Gastrocnemius medialis (tissue), 4 donors: ENCODE results near the gene ATP1A2. TPM values are rescaled to one million over a fixed set of nuclear protein-coding genes. Genes with fewer than 3 reads are reported as not detected.

Source experiments
- ATAC-seq, 2 donors: fragments of 150-250 bp; one replicate each; pipeline ENCODE4 v1.9.1; 2016
- DNase-seq, 2 donors: peaks; one replicate each; pipeline ENCODE4 v3.0.0-alpha.2; 2019
- H3K27ac ChIP-seq, 4 donors: fragments of 200-600 bp; sonication (generic); 1 replicate in 1 of 4; 2 replicates in 3 of 4; pipeline ENCODE4 v1.5.1; 2016 to 2018; ENCODE audit warnings: mild to moderate bottlenecking in 2 of 4, moderate library complexity in 1 of 4
- H3K27me3 ChIP-seq, 3 donors: fragments of 200-600 bp; sonication (generic) in 2 of 3; 1 replicate in 1 of 3; 2 replicates in 2 of 3; pipeline versions ENCODE4 v1.5.1 to v1.6.0; 2016 to 2019; ENCODE audit warnings: mild to moderate bottlenecking in 1 of 3, moderate library complexity in 1 of 3
- H3K36me3 ChIP-seq, 2 donors: fragments of 200-600 bp; sonication (generic) in 1 of 2; one replicate each; pipeline ENCODE4 v1.5.1; 2017 to 2018
- H3K4me1 ChIP-seq, 2 donors: fragments of 200-600 bp; sonication (generic) in 1 of 2; one replicate each; pipeline ENCODE4 v1.5.1; 2016 to 2017; ENCODE audit warnings: mild to moderate bottlenecking in 2 of 2
- H3K4me3 ChIP-seq, 4 donors: fragments of 200-600 bp; sonication (generic) in 3 of 4; 1 replicate in 1 of 4; 2 replicates in 3 of 4; pipeline ENCODE4 v1.5.1; 2016 to 2019; ENCODE audit warnings: mild to moderate bottlenecking in 2 of 4
- H3K9me3 ChIP-seq, 3 donors: fragments of 200-600 bp; sonication (generic) in 2 of 3; 1 replicate in 1 of 3; 2 replicates in 2 of 3; pipeline ENCODE4 v1.5.1; 2016 to 2019
- POLR2A ChIP-seq, 2 donors: fragments of 450-650 bp; IDR thresholded peaks; one replicate each; pipeline ENCODE4 v1.6.1; 2017; ENCODE audit warnings: antibody characterized with exemption in 2 of 2, mild to moderate bottlenecking in 2 of 2, moderate library complexity in 2 of 2
- in situ Hi-C, 4 donors: fragments of 200-750 bp; cut with MboI; loops; one replicate each; pipeline versions ENCODE4 v1.15.0 to v1.8.0; 2017; ENCODE audit warnings: low sequenced_read_pairs in 4 of 4
- intact Hi-C: fragments of 100-400 bp; cut with DNase I; formaldehyde crosslinking; loops from one replicate; pipeline ENCODE4 v1.15.1; 2023; ENCODE audit warnings: low total_unique reads
- total RNA-seq, 4 donors: library from RNA; depleted of rRNA; stranded (reverse); fragments of >200 nt; gene quantifications; one replicate each; pipeline versions ENCODE4 v1.1.0 to v1.2.3, GENCODE V29; 2016
- TF ChIP-seq, protein P1 (sequence below), 5 experiments: fragments of 450-650 bp in 3 of 5; fragments of 200-600 bp in 2 of 5; sonication (generic) in 2 of 5; IDR thresholded peaks in 4 of 5; conservative IDR thresholded peaks in 1 of 5; 1 replicate in 4 of 5; 2 replicates in 1 of 5; pipeline ENCODE4 v1.5.1; 2016 to 2019; ENCODE audit warnings: antibody characterized with exemption in 5 of 5, mild to moderate bottlenecking in 3 of 5, moderate library complexity in 3 of 5

ATP1A2 gene
- total RNA-seq, 4 donors from 2014 or later: 281 to 710 (median 413) TPM

- H3K36me3 ChIP-seq: peaks cover 0 to 6% of the 10 kb centered on the region in 2 donors
- in situ Hi-C loops (loop anchor here in 2 of 4 donors (10.0 to 25.0 kb wide), 3 partner anchors 162 to 270 kb away; partner anchors contain the start of genes NHLH1 (in 2 of the 2) and PEX19 (in 1 of the 2)), intact Hi-C loops (no loop called here)
Observed at GRCh38 chr1:160092366-160093068, 23.0 kb upstream of the ATP1A2 start.

GRCh38 chr1:160093069-160093395 lies 22.5 kb upstream of the ATP1A2 start:
- TF ChIP-seq, protein P1, sequence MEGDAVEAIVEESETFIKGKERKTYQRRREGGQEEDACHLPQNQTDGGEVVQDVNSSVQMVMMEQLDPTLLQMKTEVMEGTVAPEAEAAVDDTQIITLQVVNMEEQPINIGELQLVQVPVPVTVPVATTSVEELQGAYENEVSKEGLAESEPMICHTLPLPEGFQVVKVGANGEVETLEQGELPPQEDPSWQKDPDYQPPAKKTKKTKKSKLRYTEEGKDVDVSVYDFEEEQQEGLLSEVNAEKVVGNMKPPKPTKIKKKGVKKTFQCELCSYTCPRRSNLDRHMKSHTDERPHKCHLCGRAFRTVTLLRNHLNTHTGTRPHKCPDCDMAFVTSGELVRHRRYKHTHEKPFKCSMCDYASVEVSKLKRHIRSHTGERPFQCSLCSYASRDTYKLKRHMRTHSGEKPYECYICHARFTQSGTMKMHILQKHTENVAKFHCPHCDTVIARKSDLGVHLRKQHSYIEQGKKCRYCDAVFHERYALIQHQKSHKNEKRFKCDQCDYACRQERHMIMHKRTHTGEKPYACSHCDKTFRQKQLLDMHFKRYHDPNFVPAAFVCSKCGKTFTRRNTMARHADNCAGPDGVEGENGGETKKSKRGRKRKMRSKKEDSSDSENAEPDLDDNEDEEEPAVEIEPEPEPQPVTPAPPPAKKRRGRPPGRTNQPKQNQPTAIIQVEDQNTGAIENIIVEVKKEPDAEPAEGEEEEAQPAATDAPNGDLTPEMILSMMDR (IDR thresholded peaks at IDR 0.05 in 4 of 5, conservative IDR thresholded peaks at IDR 0.05 in 1 of 5): no peak
- TF ChIP-seq POLR2A (IDR thresholded peaks at IDR 0.05): no peak
- in situ Hi-C loops (loop anchor here in 2 of 4 donors (10.0 to 25.0 kb wide), 3 partner anchors 162 to 269 kb away; partner anchors contain the start of genes NHLH1 (in 2 of the 2) and PEX19 (in 1 of the 2)), intact Hi-C loops (no loop called here)
- Histone ChIP-seq H3K27me3 (no peaks in the 10 kb centered on the region), H3K4me1 (peaks cover 13 to 17% of the 10 kb centered on the region in 2 donors), H3K9me3 (no peaks in the 10 kb centered on the region), H3K27ac (no peak overlapping the region), H3K36me3 (peaks cover 0 to 6% of the 10 kb centered on the region in 2 donors), H3K4me3 (no peak overlapping the region)
- ATAC-seq: no peak
- DNase-seq: no peak

More at GRCh38 chr1:160092366-160093068, 23.0 kb upstream of the ATP1A2 start:
- Histone ChIP-seq H3K27me3 (no peaks in the 10 kb centered on the region), H3K27ac (no peak overlapping the region), H3K4me1 (peaks cover 8 to 11% of the 10 kb centered on the region in 2 donors), H3K9me3 (no peaks in the 10 kb centered on the region), H3K4me3 (no peak overlapping the region)
- no peak for ATAC-seq
- DNase-seq: no peak
- TF ChIP-seq POLR2A (IDR thresholded peaks at IDR 0.05): no peak

- H3K4me1 ChIP-seq: peaks cover 16 to 18% of the 10 kb centered on the region in 2 donors
- H3K27me3 ChIP-seq: no peaks in the 10 kb centered on the region
- H3K4me3 ChIP-seq: no peak overlapping the region
- TF ChIP-seq, protein P1 (IDR thresholded peaks at IDR 0.05 in 4 of 5, conservative IDR thresholded peaks at IDR 0.05 in 1 of 5): no peak
- no peak for TF ChIP-seq POLR2A (IDR thresholded peaks at IDR 0.05)
- H3K36me3 ChIP-seq: peaks cover 0 to 6% of the 10 kb centered on the region in 2 donors
- DNase-seq (no peak), ATAC-seq (no peak)
- no peaks in the 10 kb centered on the region for H3K9me3 ChIP-seq
- in situ Hi-C loops: loop anchor here in 2 of 4 donors (10.0 to 25.0 kb wide), 3 partner anchors 161 to 269 kb away; partner anchors contain the start of genes NHLH1 (in 2 of the 2) and PEX19 (in 1 of the 2)
- intact Hi-C loops: no loop called here
- H3K27ac ChIP-seq: no peak overlapping the region
Observed at GRCh38 chr1:160093624-160094290, 21.8 kb upstream of the ATP1A2 start.

- intact Hi-C loops: no loop called here
- no peak for ATAC-seq
- no peaks in the 10 kb centered on the region for H3K9me3 ChIP-seq
- no peak overlapping the region for H3K4me3 ChIP-seq
- H3K27ac ChIP-seq: no peak overlapping the region
- peaks cover 19% of the 10 kb centered on the region in 2 donors for H3K4me1 ChIP-seq
- in situ Hi-C loops: loop anchor here in 2 of 4 donors (10.0 to 25.0 kb wide), 3 partner anchors 161 to 268 kb away; partner anchors contain the start of genes NHLH1 (in 2 of the 2) and PEX19 (in 1 of the 2)
- no peak for TF ChIP-seq POLR2A (IDR thresholded peaks at IDR 0.05)
- TF ChIP-seq, protein P1 (IDR thresholded peaks at IDR 0.05 in 4 of 5, conservative IDR thresholded peaks at IDR 0.05 in 1 of 5): no peak
- peaks cover 0 to 6% of the 10 kb centered on the region in 2 donors for H3K36me3 ChIP-seq
- no peak for DNase-seq
- H3K27me3 ChIP-seq: no peaks in the 10 kb centered on the region
Observed at GRCh38 chr1:160094291-160094625, 21.3 kb upstream of the ATP1A2 start.

GRCh38 chr1:160094806-160095205 lies 20.8 kb upstream of the ATP1A2 start:
- H3K4me3 ChIP-seq: no peak overlapping the region
- peaks cover 0 to 6% of the 10 kb centered on the region in 2 donors for H3K36me3 ChIP-seq
- in situ Hi-C loops: loop anchor here in 2 of 4 donors (10.0 to 25.0 kb wide), 3 partner anchors 160 to 267 kb away; partner anchors contain the start of genes NHLH1 (in 2 of the 2) and PEX19 (in 1 of the 2)
- no peak for DNase-seq
- intact Hi-C loops: loop anchor here (5.0 kb wide), 1 partner anchor 247 kb away; the partner anchor contains the start of genes COPA and NCSTN
- no peak overlapping the region for H3K27ac ChIP-seq
- no peaks in the 10 kb centered on the region for H3K27me3 ChIP-seq
- no peak for TF ChIP-seq POLR2A (IDR thresholded peaks at IDR 0.05)
- TF ChIP-seq, protein P1 (IDR thresholded peaks at IDR 0.05 in 4 of 5, conservative IDR thresholded peaks at IDR 0.05 in 1 of 5): no peak
- peaks cover 20 to 23% of the 10 kb centered on the region in 2 donors for H3K4me1 ChIP-seq
- no peak for ATAC-seq
- no peaks in the 10 kb centered on the region for H3K9me3 ChIP-seq
